Thoracic aorta endothelial cell (primary cell): ENCODE data around the gene KISS1. TPM values are rescaled to one million over a fixed set of nuclear protein-coding genes. Genes with fewer than 3 reads are reported as not detected.

Experiments
- total RNA-seq: library from RNA; depleted of rRNA; stranded (reverse); fragments of >200 nt; gene quantifications from 2 replicates; pipeline ENCODE4 v1.2.3, GENCODE V29; 2012

Gene KISS1, protein sequence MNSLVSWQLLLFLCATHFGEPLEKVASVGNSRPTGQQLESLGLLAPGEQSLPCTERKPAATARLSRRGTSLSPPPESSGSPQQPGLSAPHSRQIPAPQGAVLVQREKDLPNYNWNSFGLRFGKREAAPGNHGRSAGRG
- total RNA-seq, result not detected in 2 replicates

GRCh38 chr1:204196068-204196795, at the start of gene KISS1:
Gene KISS1 (minus strand): TSS chr1:204196491. CDS start chr1:204192876, 3,615 bp downstream.

GRCh38 chr1:204213668-204214662, 17.7 kb upstream of the KISS1 start, which contains the start of gene GOLT1A:
Gene GOLT1A (minus strand): TSS chr1:204213988. CDS start chr1:204213906, 82 bp downstream.

GRCh38 chr1:204166219-204166618, 30.1 kb downstream of the KISS1 start, which contains the start of gene REN:
Gene REN (minus strand): TSS chr1:204166337. CDS start chr1:204166293, 44 bp downstream.

GRCh38 chr1:204151552-204152309, 44.6 kb downstream of the KISS1 start, which contains the start of gene ETNK2:
Gene ETNK2 (minus strand): TSS chr1:204152044. CDS start chr1:204151852, 192 bp downstream.

Other genes starting within 250 kb of the KISS1 start
- 20.9 and 24.4 TPM in 2 replicates for gene SOX13, start 123.4 kb downstream of the KISS1 start, total RNA-seq
- 8.0 and 11.2 TPM in 2 replicates for gene ETNK2, start 44.4 kb downstream of the KISS1 start, total RNA-seq
- gene REN, start 30.2 kb downstream of the KISS1 start, total RNA-seq, result 0.07 TPM in 1 of 2 replicates, not detected in the other
- gene GOLT1A, start 17.5 kb upstream of the KISS1 start, total RNA-seq, result not detected in 2 replicates
- gene PLEKHA6, start 163.4 kb upstream of the KISS1 start, total RNA-seq, result 9.3 and 21.9 TPM in 2 replicates
- 58.5 and 60.5 TPM in 2 replicates for gene PPP1R15B, start 215.3 kb upstream of the KISS1 start, total RNA-seq